Measurements from ENCODE around the gene CSF1R. TPM values are rescaled to one million over a fixed set of nuclear protein-coding genes. Genes with fewer than 3 reads are reported as not detected.

CSF1R gene
- polyA plus RNA-seq, 1 donor from 2014 or later = not detected

DNA sequence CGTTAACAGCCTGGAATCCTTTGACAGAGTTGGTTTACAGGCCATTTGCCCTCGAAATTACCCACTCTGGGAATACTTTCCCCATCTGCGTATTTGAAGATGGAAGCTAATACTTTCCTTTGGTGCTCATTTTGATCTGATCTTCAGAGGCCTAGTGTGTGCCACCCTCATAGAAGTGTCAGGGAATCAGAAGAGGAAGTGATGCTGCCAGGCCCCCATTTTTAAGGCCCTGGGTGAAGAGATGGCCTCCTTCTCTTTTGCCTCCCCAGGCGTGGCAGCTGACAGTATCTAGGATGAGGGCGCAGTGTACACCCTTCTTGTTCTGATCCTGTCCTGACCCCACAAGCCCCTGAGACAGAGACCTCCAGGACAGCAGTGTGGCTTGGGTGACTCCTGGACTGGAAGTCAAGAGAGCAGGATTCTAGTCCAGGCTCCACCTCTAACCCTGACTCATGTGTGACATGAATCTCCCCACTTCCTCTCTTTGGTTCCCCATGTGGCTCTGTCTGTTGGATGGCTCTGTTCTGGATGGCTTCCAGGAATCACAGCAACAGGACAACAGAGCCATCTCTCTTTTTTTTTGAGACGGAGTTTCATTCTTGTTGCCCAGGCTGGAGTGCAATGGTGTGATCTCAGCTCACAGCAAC, 27.8 kb downstream of the CSF1R start:
- TF ChIP-seq REST (IDR thresholded peaks at IDR 0.05; ENCODE audit: borderline replicate concordance) (no peak), EZH2 (IDR thresholded peaks at IDR 0.05; ENCODE audit: borderline replicate concordance, insufficient read depth, low read length, poor library complexity, severe bottlenecking) (no peak), TAF1 (IDR thresholded peaks at IDR 0.05; ENCODE audit: low read depth) (no peak), SMC3 (conservative IDR thresholded peaks at IDR 0.05; ENCODE audit: poor library complexity) (no peak), RAD21 (conservative IDR thresholded peaks at IDR 0.05) (no peak)
- Histone ChIP-seq H3K36me3 (ENCODE audit: insufficient read depth, low read length) (no peaks in the 10 kb centered on the region), H3K9me3 (ENCODE audit: low read length) (no peaks in the 10 kb centered on the region), H2AFZ (ENCODE audit: low read depth, low read length) (no peak overlapping the region), H3K9ac (ENCODE audit: low read length) (no peak overlapping the region), H3K27me3 (ENCODE audit: insufficient read depth, low read depth, low read length) (no peaks in the 10 kb centered on the region), H3K27ac (ENCODE audit: low read length) (no peak overlapping the region), H3K79me2 (replicated peaks; ENCODE audit: insufficient read depth, low read length) (no peaks in the 10 kb centered on the region), H4K20me1 (ENCODE audit: insufficient read depth) (no peaks in the 10 kb centered on the region), H3K4me3 (ENCODE audit: low read length) (no peak overlapping the region), H3K9me2 (ENCODE audit: insufficient read depth, low read length) (no peaks in the 10 kb centered on the region), H3K4me2 (ENCODE audit: low read length) (no peak overlapping the region), H3F3A (ENCODE audit: insufficient read depth, low read length, poor library complexity, severe bottlenecking) (no peaks in the 10 kb centered on the region)

GRCh38 chr5:150057996-150058395, 28.4 kb downstream of the CSF1R start:
- Histone ChIP-seq H3K79me2 (replicated peaks; ENCODE audit: insufficient read depth, low read length) (no peaks in the 10 kb centered on the region), H3K36me3 (ENCODE audit: insufficient read depth, low read length) (no peaks in the 10 kb centered on the region), H2AFZ (ENCODE audit: low read depth, low read length) (no peak overlapping the region), H4K20me1 (ENCODE audit: insufficient read depth) (no peaks in the 10 kb centered on the region), H3F3A (ENCODE audit: insufficient read depth, low read length, poor library complexity, severe bottlenecking) (no peaks in the 10 kb centered on the region), H3K9ac (ENCODE audit: low read length) (no peak overlapping the region), H3K27ac (ENCODE audit: low read length) (no peak overlapping the region), H3K4me3 (ENCODE audit: low read length) (no peak overlapping the region), H3K9me3 (ENCODE audit: low read length) (no peaks in the 10 kb centered on the region), H3K27me3 (ENCODE audit: insufficient read depth, low read depth, low read length) (no peaks in the 10 kb centered on the region), H3K4me2 (ENCODE audit: low read length) (no peak overlapping the region), H3K9me2 (ENCODE audit: insufficient read depth, low read length) (no peaks in the 10 kb centered on the region)
- TF ChIP-seq MXI1 (conservative IDR thresholded peaks at IDR 0.05; ENCODE audit: poor library complexity, severe bottlenecking) (no peak), EP300 (conservative IDR thresholded peaks at IDR 0.05; ENCODE audit: poor library complexity, severe bottlenecking) (no peak)

- Histone ChIP-seq H3K27ac (ENCODE audit: low read length) (no peak overlapping the region), H3K4me2 (ENCODE audit: low read length) (no peak overlapping the region), H2AFZ (ENCODE audit: low read depth, low read length) (no peak overlapping the region), H3K36me3 (ENCODE audit: insufficient read depth, low read length) (no peaks in the 10 kb centered on the region), H4K20me1 (ENCODE audit: insufficient read depth) (no peaks in the 10 kb centered on the region), H3K9me3 (ENCODE audit: low read length) (no peaks in the 10 kb centered on the region), H3K9ac (ENCODE audit: low read length) (no peak overlapping the region), H3K4me3 (ENCODE audit: low read length) (no peak overlapping the region), H3K9me2 (ENCODE audit: insufficient read depth, low read length) (no peaks in the 10 kb centered on the region), H3F3A (ENCODE audit: insufficient read depth, low read length, poor library complexity, severe bottlenecking) (no peaks in the 10 kb centered on the region), H3K79me2 (replicated peaks; ENCODE audit: insufficient read depth, low read length) (no peaks in the 10 kb centered on the region), H3K27me3 (ENCODE audit: insufficient read depth, low read depth, low read length) (no peaks in the 10 kb centered on the region)
- TF ChIP-seq POLR2AphosphoS5 (IDR thresholded peaks at IDR 0.05) = no peak
- no peak for TF ChIP-seq RAD21 (conservative IDR thresholded peaks at IDR 0.05)
- TF ChIP-seq SMC3 (conservative IDR thresholded peaks at IDR 0.05; ENCODE audit: poor library complexity) = no peak
- no peak for TF ChIP-seq REST (IDR thresholded peaks at IDR 0.05; ENCODE audit: borderline replicate concordance)
- TF ChIP-seq EP300 (conservative IDR thresholded peaks at IDR 0.05; ENCODE audit: poor library complexity, severe bottlenecking) = no peak
- no peak for TF ChIP-seq CTCF (IDR thresholded peaks at IDR 0.05; ENCODE audit: poor library complexity, severe bottlenecking)
- TF ChIP-seq TAF1 (IDR thresholded peaks at IDR 0.05; ENCODE audit: low read depth) = no peak
- no peak for TF ChIP-seq EZH2 (IDR thresholded peaks at IDR 0.05; ENCODE audit: borderline replicate concordance, insufficient read depth, low read length, poor library complexity, severe bottlenecking)
- no peak for TF ChIP-seq MXI1 (conservative IDR thresholded peaks at IDR 0.05; ENCODE audit: poor library complexity, severe bottlenecking)
Observed at GRCh38 chr5:150057511-150057910, 28.8 kb downstream of the CSF1R start.

Measured in neural cell (in vitro differentiated cells).